NB4 (cell line): Measurements from ENCODE around the gene CACNA2D2.

Source experiments
- CTCF ChIP-seq: IDR thresholded peaks from one replicate; pipeline ENCODE4 v1.5.1; 2012; ENCODE audit warnings: low read depth, low read length
- POLR2A ChIP-seq: IDR thresholded peaks from 2 replicates; pipeline ENCODE4 v1.6.1; 2011; ENCODE audit warnings: mild to moderate bottlenecking; ENCODE audit not compliant: insufficient read length; ENCODE audit errors: extremely low read depth

GRCh38 chr3:50486219-50486888, 17.1 kb downstream of the CACNA2D2 start:
- no peak for TF ChIP-seq CTCF
- TF ChIP-seq POLR2A, result no peak
